WERI-Rb-1 (cell line): ENCODE data around the gene PPARGC1A.
A peak's percentile ranks its signal among the peaks of the same experiment; 100 is the strongest.

ENCODE experiments used
- DNase-seq: peaks from one replicate; pipeline ENCODE4 v3.0.0-alpha.2; 2020
- H3K27ac ChIP-seq: fragments of 250-450 bp; sonication (Bioruptor Pico); 2 replicates; pipeline ENCODE4 v1.5.1; 2020; ENCODE audit warnings: mild to moderate bottlenecking, moderate library complexity
- H3K27me3 ChIP-seq: fragments of 250-450 bp; sonication (Bioruptor Pico); 2 replicates; pipeline ENCODE4 v1.5.1; 2021; ENCODE audit warnings: mild to moderate bottlenecking, low read depth, moderate library complexity; ENCODE audit not compliant: insufficient read depth, severe bottlenecking
- H3K36me3 ChIP-seq: fragments of 250-450 bp; sonication (Bioruptor Pico); 2 replicates; pipeline ENCODE4 v1.5.1; 2020; ENCODE audit warnings: mild to moderate bottlenecking, moderate library complexity
- H3K4me3 ChIP-seq: 2 replicates; pipeline ENCODE4 v1.5.1; 2011; ENCODE audit warnings: low read depth, mild to moderate bottlenecking, control low read depth, low read length
- H3K9me3 ChIP-seq: fragments of 250-450 bp; sonication (Bioruptor Pico); 2 replicates; pipeline ENCODE4 v1.5.1; 2021; ENCODE audit warnings: mild to moderate bottlenecking, moderate library complexity; ENCODE audit not compliant: severe bottlenecking
- TF ChIP-seq, protein P1 (sequence below): IDR thresholded peaks from 2 replicates; pipeline ENCODE4 v1.5.1; 2011; ENCODE audit warnings: low read depth, mild to moderate bottlenecking, control low read depth, inconsistent platforms, low read length

Gene PPARGC1A

DNA sequence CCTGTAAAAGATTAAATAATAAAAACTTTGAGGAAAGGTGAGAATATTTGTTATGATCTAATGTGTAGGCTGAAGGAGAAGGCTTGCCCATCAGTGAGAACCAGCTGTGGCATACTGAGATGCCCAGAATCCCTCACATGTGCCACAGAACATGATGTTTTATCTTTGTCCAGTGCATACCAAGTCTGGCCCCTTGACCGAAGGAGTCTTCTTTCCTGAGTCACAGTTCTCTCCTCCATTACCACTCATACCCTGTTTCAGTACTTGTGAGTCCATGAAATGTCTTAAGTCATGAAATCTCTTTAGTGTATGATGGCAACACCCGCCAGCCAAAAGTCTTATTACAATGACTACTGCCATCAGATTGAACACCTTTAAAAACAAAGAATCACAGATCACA, 42.7 kb downstream of the PPARGC1A start:
- Histone ChIP-seq H3K4me3 (no peak overlapping the region), H3K36me3 (no peaks in the 10 kb centered on the region), H3K27me3 (no peaks in the 10 kb centered on the region), H3K27ac (no peak overlapping the region), H3K9me3 (no peaks in the 10 kb centered on the region)
- DNase-seq = no peak
- TF ChIP-seq, protein P1, sequence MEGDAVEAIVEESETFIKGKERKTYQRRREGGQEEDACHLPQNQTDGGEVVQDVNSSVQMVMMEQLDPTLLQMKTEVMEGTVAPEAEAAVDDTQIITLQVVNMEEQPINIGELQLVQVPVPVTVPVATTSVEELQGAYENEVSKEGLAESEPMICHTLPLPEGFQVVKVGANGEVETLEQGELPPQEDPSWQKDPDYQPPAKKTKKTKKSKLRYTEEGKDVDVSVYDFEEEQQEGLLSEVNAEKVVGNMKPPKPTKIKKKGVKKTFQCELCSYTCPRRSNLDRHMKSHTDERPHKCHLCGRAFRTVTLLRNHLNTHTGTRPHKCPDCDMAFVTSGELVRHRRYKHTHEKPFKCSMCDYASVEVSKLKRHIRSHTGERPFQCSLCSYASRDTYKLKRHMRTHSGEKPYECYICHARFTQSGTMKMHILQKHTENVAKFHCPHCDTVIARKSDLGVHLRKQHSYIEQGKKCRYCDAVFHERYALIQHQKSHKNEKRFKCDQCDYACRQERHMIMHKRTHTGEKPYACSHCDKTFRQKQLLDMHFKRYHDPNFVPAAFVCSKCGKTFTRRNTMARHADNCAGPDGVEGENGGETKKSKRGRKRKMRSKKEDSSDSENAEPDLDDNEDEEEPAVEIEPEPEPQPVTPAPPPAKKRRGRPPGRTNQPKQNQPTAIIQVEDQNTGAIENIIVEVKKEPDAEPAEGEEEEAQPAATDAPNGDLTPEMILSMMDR = no peak

GRCh38 chr4:23844961-23845360, 44.9 kb downstream of the PPARGC1A start:
- Histone ChIP-seq H3K36me3 (no peaks in the 10 kb centered on the region), H3K27me3 (no peaks in the 10 kb centered on the region), H3K9me3 (no peaks in the 10 kb centered on the region), H3K4me3 (no peak overlapping the region), H3K27ac (no peak overlapping the region)
- TF ChIP-seq, protein P1 = no peak
- no peak for DNase-seq

DNA sequence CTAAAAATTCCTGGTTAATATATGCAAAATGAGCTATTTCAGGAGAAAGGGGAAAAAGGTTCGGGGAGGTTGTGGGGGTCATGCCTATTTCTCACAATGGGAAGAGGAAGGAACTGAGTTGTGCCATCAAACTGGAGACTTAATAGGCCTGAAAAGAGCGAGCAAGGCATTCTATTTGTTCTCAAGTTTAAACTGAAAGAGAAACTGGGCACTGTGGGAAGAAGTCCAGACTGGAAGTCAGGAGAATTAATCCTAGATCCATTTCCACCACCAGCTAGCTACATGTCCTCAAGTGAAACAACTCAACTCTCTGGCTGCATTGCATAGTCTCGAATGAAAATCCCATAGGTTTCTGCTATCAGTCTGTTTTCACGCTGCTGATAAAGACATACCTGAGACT, 50.6 kb downstream of the PPARGC1A start:
- no peaks in the 10 kb centered on the region for H3K36me3 ChIP-seq
- H3K27me3 ChIP-seq = no peaks in the 10 kb centered on the region
- DNase-seq = no peak
- no peaks in the 10 kb centered on the region for H3K9me3 ChIP-seq
- no peak overlapping the region for H3K4me3 ChIP-seq
- TF ChIP-seq, protein P1 = no peak
- no peak overlapping the region for H3K27ac ChIP-seq

GRCh38 chr4:23838607-23839006, 51.2 kb downstream of the PPARGC1A start:
- no peak for DNase-seq
- H3K27ac ChIP-seq = no peak overlapping the region

DNA sequence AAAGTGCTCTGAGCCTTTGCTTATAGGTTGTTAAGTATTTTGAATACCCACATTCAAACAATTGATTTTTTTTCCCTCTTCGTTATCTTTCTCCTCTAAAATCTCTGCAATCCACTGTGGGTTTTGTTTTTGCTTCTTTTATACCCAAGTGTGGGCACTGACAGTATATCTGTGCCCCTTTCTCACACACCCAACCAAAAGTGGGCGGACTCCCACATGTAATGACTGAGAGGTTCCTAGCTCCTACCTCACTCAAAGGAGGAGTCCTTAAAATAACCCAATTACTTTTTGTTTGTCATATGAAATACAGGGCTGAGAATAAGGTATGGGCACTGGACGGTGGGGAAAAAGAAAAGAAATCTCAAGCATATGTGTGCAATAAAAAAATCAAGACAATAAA, 51.7 kb downstream of the PPARGC1A start:
- TF ChIP-seq, protein P1 = no peak
- DNase-seq = no peak
- H3K27me3 ChIP-seq = no peaks in the 10 kb centered on the region

More at GRCh38 chr4:23838607-23839006, 51.2 kb downstream of the PPARGC1A start:
- TF ChIP-seq, protein P1 = no peak
- Histone ChIP-seq H3K27me3 (no peaks in the 10 kb centered on the region), H3K36me3 (no peaks in the 10 kb centered on the region), H3K4me3 (no peak overlapping the region), H3K9me3 (no peaks in the 10 kb centered on the region)

GRCh38 chr4:23837371-23837770, 52.5 kb downstream of the PPARGC1A start:
- H3K27me3 ChIP-seq = no peaks in the 10 kb centered on the region

More for the DNA sequence above, 51.7 kb downstream of the PPARGC1A start:
- H3K4me3 ChIP-seq = no peak overlapping the region
- no peaks in the 10 kb centered on the region for H3K36me3 ChIP-seq
- H3K9me3 ChIP-seq = no peaks in the 10 kb centered on the region
- no peak overlapping the region for H3K27ac ChIP-seq

More at GRCh38 chr4:23837371-23837770, 52.5 kb downstream of the PPARGC1A start:
- Histone ChIP-seq H3K4me3 (no peak overlapping the region), H3K9me3 (no peaks in the 10 kb centered on the region), H3K36me3 (no peaks in the 10 kb centered on the region), H3K27ac (no peak overlapping the region)
- TF ChIP-seq, protein P1 = no peak
- DNase-seq = peak; percentile 35
